Fibroblast of villous mesenchyme (primary cell): ENCODE results near the gene SPRR2B. TPM values are rescaled to one million over a fixed set of nuclear protein-coding genes. Genes with fewer than 3 reads are reported as not detected.
"Not testable (repeated sequence)": the region's sequence is repeated elsewhere in the genome, so short reads cannot be mapped to it uniquely, and the experiment has no call there.

Source experiments
- DNase-seq: peaks from one replicate; pipeline ENCODE4 v3.0.0-alpha.2; 2010; ENCODE audit warnings: low read depth
- H3K4me3 ChIP-seq: 2 replicates; pipeline ENCODE4 v1.5.1; 2011; ENCODE audit warnings: low read depth, mild to moderate bottlenecking, low read length
- total RNA-seq: library from RNA; depleted of rRNA; stranded (reverse); fragments of >200 nt; gene quantifications from 2 replicates; pipeline ENCODE4 v1.2.3, GENCODE V29; 2012
- TF ChIP-seq, protein P1 (sequence below): IDR thresholded peaks from 2 replicates; pipeline ENCODE4 v1.5.1; 2012; ENCODE audit warnings: low read depth, mild to moderate bottlenecking, low read length; ENCODE audit not compliant: insufficient read depth

The SPRR2B gene
- total RNA-seq, 1 donor: not detected

DNA sequence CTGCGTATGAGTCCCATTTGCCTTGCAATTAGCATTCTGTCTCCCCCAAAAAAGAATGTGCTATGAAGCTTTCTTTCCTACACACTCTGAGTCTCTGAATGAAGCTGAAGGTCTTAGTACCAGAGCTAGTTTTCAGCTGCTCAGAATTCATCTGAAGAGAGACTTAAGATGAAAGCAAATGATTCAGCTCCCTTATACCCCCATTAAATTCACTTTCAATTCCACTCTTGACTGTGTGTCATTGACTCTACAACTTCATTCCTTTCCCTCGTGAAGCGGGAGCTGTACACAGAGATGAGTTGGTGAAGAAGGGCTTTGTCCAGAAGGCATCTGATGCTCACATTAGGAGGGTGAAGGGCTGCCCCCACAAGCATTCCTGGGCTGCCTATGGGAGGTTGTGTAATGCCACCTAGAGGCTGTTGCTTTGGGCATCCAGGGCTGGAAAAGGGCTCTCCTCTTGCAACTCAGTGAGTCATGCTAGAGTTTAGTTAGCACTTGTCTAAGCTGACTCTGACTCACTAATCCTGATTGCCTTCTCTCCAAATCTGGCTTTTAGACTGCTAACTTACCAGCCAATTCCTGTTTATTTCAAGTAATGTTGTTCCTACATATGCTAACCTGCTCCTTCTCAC, 38.6 kb downstream of the SPRR2B start:
- TF ChIP-seq, protein P1, sequence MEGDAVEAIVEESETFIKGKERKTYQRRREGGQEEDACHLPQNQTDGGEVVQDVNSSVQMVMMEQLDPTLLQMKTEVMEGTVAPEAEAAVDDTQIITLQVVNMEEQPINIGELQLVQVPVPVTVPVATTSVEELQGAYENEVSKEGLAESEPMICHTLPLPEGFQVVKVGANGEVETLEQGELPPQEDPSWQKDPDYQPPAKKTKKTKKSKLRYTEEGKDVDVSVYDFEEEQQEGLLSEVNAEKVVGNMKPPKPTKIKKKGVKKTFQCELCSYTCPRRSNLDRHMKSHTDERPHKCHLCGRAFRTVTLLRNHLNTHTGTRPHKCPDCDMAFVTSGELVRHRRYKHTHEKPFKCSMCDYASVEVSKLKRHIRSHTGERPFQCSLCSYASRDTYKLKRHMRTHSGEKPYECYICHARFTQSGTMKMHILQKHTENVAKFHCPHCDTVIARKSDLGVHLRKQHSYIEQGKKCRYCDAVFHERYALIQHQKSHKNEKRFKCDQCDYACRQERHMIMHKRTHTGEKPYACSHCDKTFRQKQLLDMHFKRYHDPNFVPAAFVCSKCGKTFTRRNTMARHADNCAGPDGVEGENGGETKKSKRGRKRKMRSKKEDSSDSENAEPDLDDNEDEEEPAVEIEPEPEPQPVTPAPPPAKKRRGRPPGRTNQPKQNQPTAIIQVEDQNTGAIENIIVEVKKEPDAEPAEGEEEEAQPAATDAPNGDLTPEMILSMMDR: no peak
- peak; percentile 1 for DNase-seq
- no peak overlapping the region for H3K4me3 ChIP-seq

DNA sequence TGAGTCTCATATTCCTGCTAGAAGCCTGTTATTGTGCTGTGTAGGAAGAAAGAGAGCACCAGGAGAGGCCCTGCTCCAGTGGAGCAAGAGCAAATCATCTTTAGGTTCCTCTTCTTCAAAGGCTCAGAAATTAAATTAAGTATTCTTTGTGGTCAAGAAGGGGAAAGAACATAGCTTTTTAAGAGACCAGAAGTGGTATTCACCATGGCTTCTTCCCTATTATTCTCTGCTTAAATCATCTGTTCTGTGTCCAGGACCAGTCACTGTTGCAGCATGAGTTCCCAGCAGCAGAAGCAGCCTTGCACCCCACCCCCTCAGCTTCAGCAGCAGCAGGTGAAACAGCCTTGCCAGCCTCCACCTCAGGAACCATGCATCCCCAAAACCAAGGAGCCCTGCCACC, 39.3 kb downstream of the SPRR2B start:
- H3K4me3 ChIP-seq: no peak overlapping the region
- no peak for DNase-seq
- TF ChIP-seq, protein P1: no peak

DNA sequence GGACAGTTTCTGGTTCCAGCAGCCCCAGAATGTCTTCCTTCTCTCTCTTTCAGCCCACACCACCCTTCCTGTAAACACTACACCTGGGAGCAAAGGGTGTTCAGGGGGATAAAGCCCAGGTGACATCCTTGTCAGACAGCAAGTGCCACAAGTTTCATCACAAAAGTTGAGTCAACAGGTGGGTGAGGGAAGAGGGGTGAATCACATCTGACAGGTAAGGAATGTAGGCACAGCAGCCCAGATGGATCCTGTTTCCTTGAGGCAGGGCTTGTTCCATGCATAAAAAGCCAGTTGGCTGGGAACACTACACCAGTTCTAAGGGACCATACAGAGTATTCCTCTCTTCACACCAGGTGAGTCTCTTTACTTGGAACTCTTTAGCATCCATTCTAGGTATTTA, 40.5 kb downstream of the SPRR2B start, which contains the start of gene SPRR1B:
SPRR1B (plus strand) TSS at position 309 of the 400 bp plus-strand sequence. CDS start 1,143 bp downstream, outside the sequence.
- H3K4me3 ChIP-seq: no peak within 1 kb of the TSS
- TF ChIP-seq, protein P1: no peak
- no peak for DNase-seq

DNA sequence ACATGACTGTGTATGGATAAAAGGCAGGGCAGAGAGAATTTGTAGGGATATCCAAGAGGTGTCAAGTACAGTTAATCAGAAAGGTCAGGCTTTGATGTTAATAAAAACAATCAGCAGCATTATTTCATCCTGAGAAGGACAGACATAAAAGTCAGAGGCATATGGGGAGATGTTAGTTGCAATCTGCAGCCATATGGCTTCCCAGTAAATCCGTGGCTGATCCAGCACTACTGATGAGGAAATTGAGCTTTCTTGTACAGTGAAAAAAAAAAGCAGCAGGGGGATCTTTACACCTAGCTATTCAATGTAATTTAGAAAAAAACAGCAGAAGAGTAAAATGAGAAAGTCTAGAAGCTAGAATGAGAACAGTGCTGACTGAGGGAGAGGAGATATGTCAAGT, 42.6 kb downstream of the SPRR2B start:
- DNase-seq: no peak
- H3K4me3 ChIP-seq: no peak overlapping the region
- TF ChIP-seq, protein P1: no peak

DNA sequence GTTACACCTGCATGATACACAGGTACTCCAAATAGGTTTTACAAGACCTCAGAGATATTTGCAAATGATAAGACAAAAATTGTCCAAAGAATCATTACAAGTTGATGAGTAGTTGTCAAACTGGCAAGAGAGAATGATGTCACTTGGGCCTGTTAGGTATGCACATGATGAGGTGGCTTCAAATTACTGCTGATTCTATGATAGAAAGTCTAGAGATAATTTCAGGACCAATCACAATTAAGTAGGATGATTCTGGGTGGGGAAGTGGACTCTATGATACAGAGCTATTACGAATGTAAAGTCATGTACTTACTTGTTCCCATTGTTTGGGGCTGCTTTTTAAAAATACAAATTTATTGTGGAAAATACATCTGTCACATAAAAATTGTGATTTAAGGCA, 45.6 kb downstream of the SPRR2B start:
- TF ChIP-seq, protein P1: no peak
- no peak for DNase-seq
- H3K4me3 ChIP-seq: no peak overlapping the region

DNA sequence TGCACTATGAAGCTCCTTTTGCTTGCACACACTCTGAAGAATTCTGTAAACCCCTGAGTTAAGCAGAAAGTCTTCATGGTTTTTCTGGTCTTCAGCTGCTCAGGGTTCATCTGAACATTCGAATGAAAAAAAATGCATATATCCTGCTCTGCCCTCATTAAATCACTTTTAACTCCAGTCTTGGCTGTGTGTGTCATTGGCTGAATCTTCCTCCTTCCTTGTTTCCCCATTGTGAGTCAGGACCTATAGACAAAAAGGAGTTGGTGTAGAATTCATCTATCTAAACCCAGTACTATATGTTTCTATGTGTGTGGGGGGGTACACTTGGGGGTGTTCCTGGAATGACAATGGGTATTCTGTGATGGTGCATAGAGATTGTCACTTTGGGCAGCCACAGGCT, 47.0 kb downstream of the SPRR2B start:
- H3K4me3 ChIP-seq: no peak overlapping the region
- TF ChIP-seq, protein P1: no peak
- DNase-seq: no peak

DNA sequence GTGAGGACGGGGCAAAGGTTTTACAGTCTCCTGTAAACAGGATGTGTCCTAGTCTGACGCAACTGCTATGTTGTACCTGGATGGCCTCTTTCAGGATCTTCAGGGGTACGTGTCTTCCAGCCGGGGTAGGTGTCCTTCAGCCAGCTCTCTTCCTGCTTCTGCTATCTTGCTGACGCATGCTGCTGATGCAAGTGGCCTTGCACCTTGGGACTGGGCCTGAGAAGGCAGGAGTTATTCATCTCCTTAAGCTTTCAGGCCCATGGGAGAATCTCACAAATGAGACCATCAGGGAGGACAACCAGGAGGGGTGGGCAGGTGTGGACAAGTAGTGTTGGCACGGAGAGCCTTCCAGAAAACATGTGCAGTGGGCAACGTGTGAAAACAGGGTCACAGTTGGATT, 48.3 kb downstream of the SPRR2B start:
- no peak for DNase-seq
- TF ChIP-seq, protein P1: no peak
- no peak overlapping the region for H3K4me3 ChIP-seq

DNA sequence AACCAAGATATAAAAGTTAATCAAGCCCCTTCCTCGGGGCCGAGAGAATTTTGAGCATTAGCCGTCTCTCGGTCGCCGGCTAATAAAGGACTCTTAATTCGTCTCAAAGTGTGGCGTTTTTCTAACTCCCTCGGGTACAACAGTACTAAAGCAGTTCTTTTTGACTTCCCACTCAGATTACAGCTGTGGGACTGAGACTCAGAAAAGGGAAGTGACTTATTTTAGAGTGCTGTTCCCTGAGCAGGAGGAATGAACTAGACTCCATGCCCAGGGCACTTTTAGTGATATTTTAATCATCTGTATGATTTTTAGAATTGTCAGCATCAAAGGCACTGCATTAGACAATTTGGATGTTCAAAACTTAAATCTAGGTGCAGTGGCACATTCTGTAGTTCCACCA, 49.1 kb downstream of the SPRR2B start:
- not testable (repeated sequence) for H3K4me3 ChIP-seq, DNase-seq

DNA sequence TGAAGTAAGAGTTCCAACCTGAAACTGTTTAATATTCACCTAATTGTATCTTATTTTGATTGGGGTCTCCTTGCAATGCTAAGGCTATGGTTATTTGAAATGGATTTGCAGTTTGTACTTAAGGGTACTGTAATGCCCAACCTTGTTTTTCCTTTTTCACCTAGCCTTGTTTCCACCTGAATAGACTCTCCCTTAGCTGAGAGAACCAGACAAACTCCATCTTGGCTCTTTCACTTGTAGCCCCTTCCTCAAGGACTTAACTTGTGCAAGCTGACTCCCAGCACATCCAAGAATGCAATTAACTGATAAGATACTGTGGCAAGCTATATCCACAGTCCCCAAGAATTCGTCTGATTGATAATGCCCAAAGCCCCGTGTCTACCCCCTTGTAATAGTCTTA, 49.6 kb downstream of the SPRR2B start:
- H3K4me3 ChIP-seq, DNase-seq: not testable (repeated sequence)
